HG03378 (cell line): ENCODE measurements around the gene CPSF4L.
"Not testable (repeated sequence)": the region's sequence is repeated elsewhere in the genome, so short reads cannot be mapped to it uniquely, and the experiment has no call there.

Source experiments
- ATAC-seq: cut with Tn5 transposase; IDR thresholded peaks from one replicate; pipeline ENCODE4 v1.9.1; 2021; ENCODE audit warnings: mild to moderate bottlenecking, moderate library complexity; ENCODE audit not compliant: unreplicated experiment

Gene CPSF4L, protein sequence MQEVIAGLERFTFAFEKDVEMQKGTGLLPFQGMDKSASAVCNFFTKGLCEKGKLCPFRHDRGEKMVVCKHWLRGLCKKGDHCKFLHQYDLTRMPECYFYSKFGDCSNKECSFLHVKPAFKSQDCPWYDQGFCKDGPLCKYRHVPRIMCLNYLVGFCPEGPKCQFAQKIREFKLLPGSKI

DNA sequence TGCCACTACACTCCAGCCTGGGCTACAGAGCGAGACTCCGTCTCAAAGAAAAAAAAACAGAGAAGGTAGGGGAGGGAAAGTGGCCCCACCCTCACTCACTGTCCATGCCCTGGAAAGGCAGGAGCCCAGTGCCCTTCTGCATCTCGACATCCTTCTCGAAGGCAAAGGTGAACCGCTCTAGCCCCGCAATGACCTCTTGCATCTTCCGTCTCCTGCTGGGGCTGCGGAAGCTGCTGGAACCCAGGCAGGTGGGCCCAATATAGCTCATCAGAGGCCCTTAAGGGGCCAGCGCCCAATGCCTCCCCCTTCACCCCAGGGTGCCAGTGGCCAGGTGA is at the start of gene CPSF4L:
TSS of gene CPSF4L (minus strand) at position 264 of the 335 bp plus-strand sequence. CDS start at position 202, 62 bp downstream.
- no peak for ATAC-seq

DNA sequence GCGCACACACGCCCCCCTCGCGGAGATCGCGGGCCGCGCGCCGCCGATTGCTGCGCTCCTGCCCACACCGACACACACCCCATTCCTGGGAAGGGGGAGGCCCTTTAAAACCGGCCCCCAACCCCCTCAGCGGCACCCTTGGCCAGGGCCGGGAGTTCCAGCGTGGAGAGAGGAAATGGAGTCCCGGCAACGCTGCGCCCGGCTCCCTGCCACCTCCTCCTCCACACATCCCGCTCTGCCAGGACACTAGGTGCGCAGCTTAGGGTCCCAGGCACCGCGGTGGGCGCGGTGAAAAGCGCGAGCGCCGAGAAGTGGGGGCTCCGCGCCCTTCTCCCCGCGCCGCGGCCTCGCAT is 49.7 kb upstream of the CPSF4L start:
- peak; percentile 2 for ATAC-seq

DNA sequence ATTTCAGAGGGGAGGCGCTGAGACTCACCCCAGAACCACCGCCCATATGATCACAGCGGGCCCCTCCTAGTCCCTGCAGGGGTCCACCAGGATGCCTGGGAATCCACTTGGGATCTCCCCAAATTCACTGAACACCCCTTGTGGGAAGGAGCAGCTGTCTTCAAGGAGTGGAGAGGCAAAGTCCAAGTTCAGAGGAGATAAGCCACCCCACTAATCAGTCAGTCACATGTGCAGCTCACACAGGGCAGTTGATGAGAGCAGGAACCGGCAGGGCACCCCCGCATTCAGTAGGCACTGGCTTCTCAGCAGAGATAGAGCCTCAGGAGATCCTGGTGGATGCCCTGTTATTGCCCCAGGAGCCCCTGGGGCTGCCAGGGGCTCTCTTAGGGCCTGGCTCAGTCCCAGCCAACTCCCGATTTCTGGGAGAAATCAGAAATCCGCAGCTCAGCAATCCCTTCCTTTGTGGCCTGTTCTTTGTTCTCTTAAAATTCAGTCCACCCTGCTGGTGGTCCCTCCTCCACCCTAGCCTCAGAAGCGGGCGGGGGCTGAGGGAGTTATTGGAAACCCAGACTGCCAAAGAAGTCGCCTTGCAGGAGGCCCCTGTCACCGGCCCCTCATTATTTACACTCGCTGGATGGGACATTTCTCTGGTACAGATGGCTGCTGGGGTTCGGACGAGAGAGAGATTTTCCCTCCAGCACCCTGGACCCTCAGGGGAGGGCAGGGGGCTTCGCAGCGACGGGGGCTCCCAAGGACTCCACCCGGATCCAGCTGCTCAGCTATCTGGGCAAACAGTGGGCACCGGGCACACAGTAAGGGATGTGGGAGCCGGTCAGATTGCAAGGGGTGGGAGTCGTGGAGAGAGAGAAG is 48.3 kb upstream of the CPSF4L start:
- ATAC-seq, result no peak

DNA sequence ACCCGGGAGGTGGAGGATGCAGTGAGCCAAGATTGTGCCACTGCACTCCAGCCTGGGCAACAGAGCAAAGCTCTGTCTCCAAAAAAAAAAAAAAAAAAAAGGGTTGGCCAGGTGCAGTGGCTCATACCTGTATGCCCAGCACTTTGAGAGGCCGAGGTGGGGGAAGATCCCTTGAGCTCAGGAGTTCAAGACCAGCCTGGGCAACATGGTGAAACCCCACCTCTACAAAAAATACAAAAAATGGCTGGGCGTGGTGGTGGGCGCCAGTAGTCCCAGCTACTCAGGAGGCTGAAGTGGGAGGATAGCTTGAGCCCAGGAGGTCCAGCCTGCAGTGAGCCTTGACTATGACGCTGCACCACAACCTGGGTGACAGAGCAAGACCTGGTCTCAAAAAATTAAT is 47.3 kb upstream of the CPSF4L start:
- ATAC-seq, result not testable (repeated sequence)

DNA sequence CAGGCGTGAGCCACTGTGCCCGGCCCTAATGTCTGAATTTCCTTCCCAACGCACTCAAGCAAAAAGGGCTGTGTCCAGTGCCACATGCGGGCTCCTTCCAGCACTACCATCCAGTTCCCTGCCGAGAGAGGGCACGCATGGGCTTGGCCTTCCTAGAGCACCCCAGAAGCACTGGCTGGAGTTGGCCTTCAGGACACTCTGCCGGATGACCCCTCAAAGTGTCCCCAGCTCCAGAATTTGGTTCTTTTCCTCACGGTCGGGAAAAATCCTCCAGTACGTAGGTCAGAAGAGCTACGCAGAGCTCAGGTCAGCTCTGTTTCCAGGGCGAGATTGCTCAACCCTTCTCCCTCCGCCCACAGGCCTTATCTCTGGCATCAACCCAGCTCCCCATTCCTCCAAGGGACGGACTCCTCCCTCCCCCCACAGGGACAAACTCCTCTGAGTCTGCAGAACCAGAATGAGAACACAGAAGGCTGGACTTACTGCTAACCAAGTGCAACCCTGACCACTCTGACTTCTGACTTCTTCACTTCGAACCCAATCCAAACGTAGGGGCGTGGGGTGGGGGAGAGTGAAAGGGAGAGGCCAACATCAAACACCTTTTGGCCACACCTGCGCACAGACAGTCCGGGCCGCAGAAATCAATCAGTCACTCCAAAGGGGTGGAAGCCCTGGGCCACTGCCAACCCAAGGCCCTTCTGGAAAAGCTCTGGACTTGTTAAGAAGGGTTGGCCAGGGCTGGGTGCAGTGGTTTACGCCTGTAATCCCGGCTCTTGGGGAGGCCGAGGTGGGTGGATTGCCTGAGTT is 46.5 kb upstream of the CPSF4L start:
- ATAC-seq, result no peak

DNA sequence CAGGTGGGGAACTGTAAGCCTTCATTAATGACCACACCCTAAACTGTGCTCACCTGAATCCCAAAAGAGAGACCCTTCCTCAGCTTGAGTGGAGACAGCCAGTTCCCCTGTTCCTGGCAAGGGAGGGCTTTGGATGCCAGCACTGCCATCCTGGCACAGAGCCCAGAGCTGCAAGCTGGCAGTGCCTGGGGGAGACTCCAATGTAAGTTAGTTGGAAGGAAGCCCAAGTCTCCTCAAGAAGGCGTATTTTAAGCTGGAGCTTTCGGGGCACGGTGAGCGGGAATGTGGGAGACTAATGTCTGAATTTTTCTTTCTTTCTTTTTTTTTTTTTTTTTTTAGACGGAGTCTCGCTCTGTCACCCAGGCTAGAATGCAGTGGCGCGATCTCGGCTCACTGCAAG is 45.5 kb upstream of the CPSF4L start:
- ATAC-seq, result no peak

DNA sequence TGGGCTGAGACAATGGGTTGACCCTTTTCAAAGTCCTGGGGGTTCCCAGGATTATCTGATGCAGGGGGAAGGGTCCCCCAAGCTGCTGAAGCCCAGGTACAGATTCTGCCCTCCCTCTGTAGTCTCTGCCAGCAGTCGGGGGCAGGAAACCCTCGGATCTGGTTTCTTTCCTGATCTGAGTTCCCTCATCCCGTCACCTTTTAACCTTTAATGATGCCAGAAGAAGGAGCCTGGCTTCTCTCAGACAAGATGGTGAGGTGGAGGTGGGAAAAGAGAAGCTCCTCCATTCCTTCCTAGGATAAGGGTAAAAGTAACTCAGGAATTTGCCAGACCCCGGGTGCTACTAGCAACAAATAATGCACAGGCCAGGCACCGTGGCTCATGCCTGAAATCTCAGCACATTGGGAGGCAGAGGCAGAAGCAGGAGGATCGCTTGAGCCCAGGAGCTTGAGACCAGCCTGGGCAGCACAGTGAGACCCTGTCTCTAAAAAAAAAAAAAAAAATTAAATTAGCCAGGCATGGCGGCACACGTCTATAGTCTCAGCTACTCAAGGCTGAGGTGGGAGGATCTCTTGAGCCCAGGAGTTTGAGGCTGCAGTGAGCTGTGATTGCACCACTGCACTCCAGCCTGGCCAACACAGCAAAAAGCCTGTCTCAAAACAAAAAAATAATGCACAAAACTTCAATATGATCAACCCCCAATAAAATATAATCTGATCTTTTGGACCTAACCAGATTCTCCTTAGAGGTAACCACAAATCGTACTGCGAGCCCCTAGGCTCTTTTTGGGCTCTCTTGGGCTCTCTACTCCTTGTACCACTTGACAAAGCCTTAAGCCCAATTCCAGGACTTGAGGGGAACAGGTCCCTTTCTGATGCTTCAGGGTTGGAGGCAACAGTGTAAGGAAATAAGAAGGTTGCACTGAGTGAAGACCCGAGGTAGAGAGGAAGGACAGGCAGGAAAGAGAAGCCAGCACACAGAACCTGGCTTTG is 44.5 kb upstream of the CPSF4L start:
- ATAC-seq, result no peak

DNA sequence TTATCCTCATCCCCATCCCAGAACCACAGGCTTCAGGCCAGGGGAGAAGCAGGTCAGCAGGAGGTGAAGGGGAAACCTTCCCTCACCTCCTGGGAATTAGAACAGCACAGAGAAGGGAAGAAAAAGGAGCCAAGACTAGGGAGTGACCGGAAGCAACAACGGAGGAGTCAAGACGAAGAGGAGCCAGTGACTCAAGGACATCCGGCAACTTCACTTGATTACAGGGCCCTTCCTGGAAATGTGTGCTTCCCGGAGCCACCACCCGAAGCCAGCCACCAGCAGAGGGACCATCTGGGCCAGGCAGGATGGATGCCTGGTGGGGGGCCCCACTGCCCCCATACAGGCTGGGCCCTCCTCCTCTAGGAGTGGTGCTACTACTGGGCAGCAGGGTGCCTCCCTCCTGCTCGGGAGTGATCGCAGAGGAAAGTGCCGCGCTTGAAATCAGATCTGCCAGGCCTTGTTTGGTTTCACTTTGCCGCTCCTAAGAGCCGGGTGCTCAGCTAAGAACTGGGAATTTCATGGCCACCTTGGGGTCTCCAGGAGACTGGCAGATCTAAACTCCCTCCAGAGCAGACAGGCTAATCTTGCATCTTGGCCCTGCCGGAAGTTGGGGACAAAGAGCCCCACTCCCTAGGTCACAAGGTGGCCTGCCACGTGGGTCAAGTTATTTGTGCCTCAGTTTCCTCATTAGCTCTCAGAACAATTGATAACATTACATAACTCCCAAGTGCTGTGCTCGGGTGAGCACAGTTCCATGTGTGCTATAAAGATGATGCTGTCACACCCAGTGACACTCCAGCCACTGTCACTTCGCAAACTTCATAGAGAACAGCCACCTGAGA is 43.5 kb upstream of the CPSF4L start:
- ATAC-seq, result no peak

DNA sequence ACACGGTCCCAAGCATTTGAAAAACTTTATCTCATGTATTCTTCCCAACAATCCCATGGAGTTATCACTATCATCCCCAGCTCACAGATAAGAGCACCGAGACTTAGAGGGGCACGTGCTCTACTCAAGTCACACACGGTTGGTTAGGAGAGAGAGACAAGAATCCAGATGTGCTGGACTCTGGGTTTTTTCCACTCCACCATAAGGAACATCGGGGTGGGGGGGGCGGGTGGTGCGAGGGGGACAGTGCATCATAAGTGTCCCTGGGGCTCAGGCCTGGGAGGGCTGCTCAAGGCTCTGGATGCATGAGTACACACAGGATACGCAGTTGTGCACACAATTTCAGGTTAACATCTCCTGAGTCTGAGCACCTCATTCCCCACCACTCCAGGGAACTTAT is 42.8 kb upstream of the CPSF4L start:
- ATAC-seq, result no peak

DNA sequence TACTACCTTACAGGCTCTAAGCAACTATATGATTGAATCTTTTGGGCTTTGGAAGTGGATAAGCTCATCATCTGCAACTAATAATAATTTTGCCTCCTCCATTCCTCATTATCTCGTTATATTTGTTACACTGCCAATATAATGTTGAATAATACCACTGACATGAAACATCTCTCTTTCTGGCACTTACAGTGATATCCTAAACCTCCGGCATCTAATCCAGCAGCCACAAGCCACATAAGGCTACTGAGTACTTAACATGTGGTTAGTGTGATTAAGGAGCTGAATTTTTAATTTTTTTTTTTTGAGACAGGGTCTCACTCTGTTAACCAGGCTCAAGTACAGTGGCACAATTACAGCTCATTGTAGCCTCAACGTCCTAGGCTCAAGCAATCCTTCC is 40.5 kb upstream of the CPSF4L start:
- ATAC-seq, result no peak

DNA sequence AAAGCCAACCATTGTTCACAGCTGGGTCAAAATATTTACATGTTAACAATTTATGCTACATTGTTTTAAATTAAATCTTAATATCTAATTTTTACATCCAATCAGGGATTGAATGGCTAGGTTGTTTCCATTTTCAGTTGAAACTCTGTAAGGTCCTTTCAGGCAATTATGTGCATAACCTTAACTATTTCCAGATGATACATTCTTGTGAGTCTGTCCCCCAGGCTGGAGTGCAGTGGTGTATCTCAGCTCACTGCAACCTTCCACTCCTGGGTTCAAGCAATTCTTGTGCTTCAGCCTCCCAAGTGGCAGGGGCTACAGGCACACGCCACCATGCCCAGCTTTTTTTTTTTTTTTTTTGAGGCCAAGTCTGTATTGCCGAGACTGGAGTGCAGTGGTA is 39.7 kb upstream of the CPSF4L start:
- ATAC-seq, result no peak

DNA sequence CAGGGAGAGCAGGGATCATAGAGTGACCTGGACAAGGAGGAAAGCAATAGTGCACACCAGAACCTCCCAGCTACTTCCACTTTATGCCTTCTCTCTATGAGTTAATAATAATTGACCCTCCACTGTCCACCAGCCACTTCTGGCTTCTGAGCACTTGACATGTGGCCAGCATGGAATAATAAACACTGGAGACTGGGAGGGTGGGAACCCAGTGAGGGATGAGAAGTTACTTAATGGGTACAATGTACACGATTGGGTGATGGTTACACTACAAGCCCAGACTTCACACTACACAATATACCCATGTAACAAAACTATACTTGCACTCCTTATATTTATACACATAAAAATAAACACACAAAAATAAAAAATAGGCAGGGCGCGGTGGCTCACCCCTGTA is 38.7 kb upstream of the CPSF4L start:
- no peak for ATAC-seq

DNA sequence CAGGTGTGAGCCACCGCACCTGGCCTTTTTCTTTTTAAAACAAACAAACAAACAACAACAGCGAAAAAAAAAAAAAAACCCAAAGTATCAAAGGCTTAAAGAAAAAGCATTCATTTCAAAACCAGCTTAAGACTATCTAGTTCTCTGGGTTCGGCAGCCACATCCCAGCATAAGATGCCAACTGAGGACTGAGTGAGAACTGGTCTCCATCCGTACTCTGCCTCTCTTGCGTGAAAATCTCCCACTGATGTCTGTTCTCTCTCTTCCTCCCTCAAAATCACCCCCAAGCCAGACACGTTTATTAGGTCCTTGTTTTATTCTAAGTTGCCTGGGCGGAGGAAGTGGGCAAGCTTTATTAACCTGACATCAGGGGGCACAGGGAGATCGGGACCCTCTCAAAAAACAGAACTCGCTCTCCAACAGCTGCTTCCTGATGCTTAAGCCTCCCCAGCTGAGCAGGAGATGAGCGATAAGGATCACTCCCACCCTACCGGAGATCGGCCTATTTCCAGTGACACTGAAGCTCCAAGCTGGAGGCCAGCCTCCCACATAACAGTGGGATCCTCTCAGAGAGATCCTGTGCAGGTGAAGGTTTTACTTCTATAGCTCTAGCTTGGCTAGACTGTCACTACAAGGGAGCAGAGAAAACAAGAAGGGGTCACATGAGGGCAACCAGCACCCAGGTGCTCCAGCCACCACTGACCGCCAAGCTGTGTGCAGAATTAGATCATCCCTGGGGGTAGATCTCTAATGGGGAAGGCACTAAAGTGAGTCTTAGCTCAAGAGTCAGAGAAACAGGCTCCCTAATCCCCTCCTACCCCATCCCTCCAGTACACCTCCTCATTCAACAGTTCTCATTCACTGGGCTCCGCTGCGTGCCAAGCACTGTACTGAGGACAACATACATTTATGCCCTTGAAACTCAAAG is 36.5 kb upstream of the CPSF4L start:
- ATAC-seq, result no peak

DNA sequence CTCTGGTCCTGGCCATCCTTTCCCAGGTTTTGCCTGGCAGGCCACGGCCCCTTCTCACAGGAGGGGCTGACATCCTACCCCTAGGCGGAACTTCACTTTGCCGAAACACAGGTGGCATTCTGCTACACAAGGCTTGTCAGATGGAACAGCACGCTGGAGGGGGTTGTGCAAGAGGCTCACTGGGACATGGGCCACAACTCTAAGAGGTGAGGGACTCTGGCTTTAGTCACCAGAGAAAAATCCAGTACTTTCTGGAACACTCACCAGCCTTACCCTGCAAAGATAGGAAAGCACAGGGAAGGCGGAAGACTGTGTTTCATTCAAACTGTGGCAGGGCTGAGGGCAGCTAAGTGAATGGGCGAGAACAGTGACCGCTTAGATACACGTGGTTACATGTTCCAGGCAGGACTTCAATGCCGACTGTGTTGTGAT is 31.8 kb upstream of the CPSF4L start:
- no peak for ATAC-seq

DNA sequence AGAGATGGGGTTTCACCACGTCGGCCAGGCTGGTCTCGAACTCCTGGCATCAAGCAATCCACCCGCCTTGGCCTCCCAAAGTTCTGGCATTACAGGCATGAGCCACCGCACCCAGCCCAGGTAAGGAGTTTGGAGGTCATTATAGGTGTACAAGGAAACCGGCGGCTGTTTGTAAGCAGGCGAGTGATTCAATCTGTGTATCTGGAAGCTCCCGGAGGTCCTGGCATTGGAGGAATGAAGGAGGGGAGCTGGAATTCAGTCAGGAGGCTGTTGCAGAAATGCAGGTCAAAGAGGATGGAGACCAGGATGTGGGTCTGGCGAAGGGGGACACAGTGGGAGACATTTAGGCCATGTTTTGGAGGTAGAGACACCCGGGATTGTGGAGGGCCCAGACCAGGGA is 31.4 kb upstream of the CPSF4L start:
- ATAC-seq, result no peak

DNA sequence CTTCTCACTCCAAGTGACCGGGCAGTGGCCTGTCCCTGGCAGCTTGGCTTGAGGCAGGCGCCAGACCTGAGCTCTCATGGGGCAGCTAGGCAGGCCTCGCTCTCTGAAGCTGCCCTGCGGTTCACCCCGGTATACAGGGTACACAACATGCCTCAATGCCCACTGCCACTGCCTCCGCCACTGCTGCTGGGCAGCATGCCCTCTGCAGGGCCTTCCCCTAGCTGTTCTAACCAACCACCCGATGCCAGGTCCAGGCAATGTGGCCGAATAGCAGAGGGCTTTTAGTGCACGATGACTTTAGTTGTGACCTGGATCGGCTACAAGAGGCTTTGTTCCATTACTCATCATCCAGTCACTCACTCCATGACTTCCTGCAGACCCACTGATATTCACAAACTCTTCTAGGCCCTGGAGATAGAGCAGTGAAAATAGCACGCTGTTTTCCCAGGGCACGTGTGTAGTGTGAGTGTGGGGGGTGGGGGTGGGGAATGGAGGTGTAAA is 30.4 kb upstream of the CPSF4L start:
- ATAC-seq, result no peak

DNA sequence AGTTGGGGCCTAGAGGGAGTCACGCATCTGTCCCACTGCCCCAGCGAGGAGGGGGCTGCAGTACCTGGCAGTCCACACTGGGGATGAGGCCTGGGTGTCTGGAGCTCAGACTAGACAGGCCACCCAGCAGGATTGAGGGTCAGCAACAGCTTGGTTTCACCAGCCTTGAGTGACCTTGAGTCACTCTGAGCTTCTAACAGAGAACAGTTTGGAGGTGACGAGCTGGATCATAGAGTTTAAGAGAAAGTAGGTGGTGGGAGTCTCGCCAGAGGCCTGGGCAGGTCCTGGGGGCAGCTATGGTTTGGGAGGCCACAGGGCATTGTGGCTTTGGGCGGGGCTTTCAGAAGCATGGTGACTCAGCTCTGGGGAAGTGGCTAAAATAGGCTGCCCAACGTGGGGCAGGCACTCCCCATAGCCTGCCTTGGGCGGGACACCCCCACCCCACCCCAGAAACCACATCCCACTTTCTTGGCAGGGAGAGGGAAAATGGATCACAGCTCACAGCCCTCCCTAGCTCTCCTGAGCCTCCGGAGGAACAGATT is 29.7 kb upstream of the CPSF4L start:
- peak; percentile 93 for ATAC-seq
